HG02973 (cell line): ENCODE data around the gene C6orf136.
"Not testable (repeated sequence)": the region's sequence is repeated elsewhere in the genome, so short reads cannot be mapped to it uniquely, and the experiment has no call there.

ENCODE experiments used
- ATAC-seq: cut with Tn5 transposase; IDR thresholded peaks from one replicate; pipeline ENCODE4 v1.9.1; 2021; ENCODE audit warnings: moderate library complexity; ENCODE audit not compliant: unreplicated experiment

C6orf136 gene

GRCh38 chr6:30655743-30656094, 8.8 kb downstream of the C6orf136 start:
- ATAC-seq: no peak

GRCh38 chr6:30656513-30656912, 9.6 kb downstream of the C6orf136 start:
- no peak for ATAC-seq

GRCh38 chr6:30657454-30657853, 10.5 kb downstream of the C6orf136 start:
- no peak for ATAC-seq

GRCh38 chr6:30657922-30658321, 11.0 kb downstream of the C6orf136 start:
- not testable (repeated sequence) for ATAC-seq

- no peak for ATAC-seq
These were observed 18.2 kb downstream of the C6orf136 start for GRCh38 chr6:30664994-30665767.

- not testable (repeated sequence) for ATAC-seq
These were observed 19.4 kb downstream of the C6orf136 start for GRCh38 chr6:30666300-30666699.

- no peak for ATAC-seq
These were observed 24.0 kb downstream of the C6orf136 start for GRCh38 chr6:30670760-30671527.

- ATAC-seq: peak; percentile 52
These were observed 25.7 kb downstream of the C6orf136 start, which contains the start of gene DHX16 for GRCh38 chr6:30672445-30673253. DHX16 (minus strand) TSS chr6:30673006; CDS start chr6:30672841, 165 bp downstream.

- ATAC-seq: no peak
These were observed 29.8 kb downstream of the C6orf136 start for GRCh38 chr6:30676660-30677285.

- ATAC-seq: no peak
These were observed 32.2 kb downstream of the C6orf136 start for GRCh38 chr6:30678964-30679726.

- no peak for ATAC-seq
These were observed 33.0 kb downstream of the C6orf136 start for GRCh38 chr6:30679765-30680535.

- ATAC-seq: no peak
These were observed 34.8 kb downstream of the C6orf136 start for GRCh38 chr6:30681766-30682142.

GRCh38 chr6:30682143-30683117, 35.5 kb downstream of the C6orf136 start:
- ATAC-seq: peak; percentile 42

GRCh38 chr6:30683183-30683979, 36.4 kb downstream of the C6orf136 start:
- ATAC-seq: no peak

- ATAC-seq: no peak
These were observed 37.0 kb downstream of the C6orf136 start for GRCh38 chr6:30683980-30684338.

GRCh38 chr6:30684386-30685156, 37.6 kb downstream of the C6orf136 start:
- no peak for ATAC-seq
